GM19452 (cell line): ENCODE results near the gene C1QTNF7.

ENCODE experiments used
- ATAC-seq: cut with Tn5 transposase; IDR thresholded peaks from one replicate; pipeline ENCODE4 v1.9.1; 2021; ENCODE audit not compliant: unreplicated experiment

C1QTNF7 gene

GRCh38 chr4:15427701-15428100 lies at the start of gene C1QTNF7:
Gene C1QTNF7, plus strand, starts transcription at chr4:15428033. Its CDS starts 7,711 bp downstream, at chr4:15435744.
- no peak for ATAC-seq

GRCh38 chr4:15378062-15378461 lies 49.8 kb upstream of the C1QTNF7 start:
- no peak for ATAC-seq

GRCh38 chr4:15378493-15378892 lies 49.3 kb upstream of the C1QTNF7 start:
- no peak for ATAC-seq

GRCh38 chr4:15381806-15382338 lies 46.0 kb upstream of the C1QTNF7 start:
- ATAC-seq: no peak

- ATAC-seq: no peak
These were observed 45.1 kb upstream of the C1QTNF7 start for GRCh38 chr4:15382669-15383273.

GRCh38 chr4:15385515-15385914 lies 42.3 kb upstream of the C1QTNF7 start:
- no peak for ATAC-seq

- ATAC-seq: no peak
These were observed 41.9 kb upstream of the C1QTNF7 start for GRCh38 chr4:15385928-15386327.

- ATAC-seq: no peak
These were observed 37.3 kb upstream of the C1QTNF7 start for GRCh38 chr4:15390494-15390893.

GRCh38 chr4:15392053-15392805 lies 35.6 kb upstream of the C1QTNF7 start:
- ATAC-seq: no peak

- no peak for ATAC-seq
These were observed 32.5 kb upstream of the C1QTNF7 start for GRCh38 chr4:15395311-15395710.

- peak; percentile 57 for ATAC-seq
These were observed 31.6 kb upstream of the C1QTNF7 start for GRCh38 chr4:15396157-15396800.

GRCh38 chr4:15398001-15398400 lies 29.8 kb upstream of the C1QTNF7 start:
- ATAC-seq: no peak

- no peak for ATAC-seq
These were observed 29.1 kb upstream of the C1QTNF7 start for GRCh38 chr4:15398732-15399131.

GRCh38 chr4:15400226-15400625 lies 27.6 kb upstream of the C1QTNF7 start:
- no peak for ATAC-seq

GRCh38 chr4:15400981-15401671 lies 26.7 kb upstream of the C1QTNF7 start:
- peak; percentile 65 for ATAC-seq

GRCh38 chr4:15402146-15402545 lies 25.7 kb upstream of the C1QTNF7 start:
- no peak for ATAC-seq

GRCh38 chr4:15402974-15403373 lies 24.9 kb upstream of the C1QTNF7 start:
- no peak for ATAC-seq

- no peak for ATAC-seq
These were observed 22.8 kb upstream of the C1QTNF7 start for GRCh38 chr4:15405018-15405417.

- no peak for ATAC-seq
These were observed 17.1 kb upstream of the C1QTNF7 start for GRCh38 chr4:15410750-15411149.

GRCh38 chr4:15412461-15412860 lies 15.4 kb upstream of the C1QTNF7 start:
- ATAC-seq: no peak

- ATAC-seq: no peak
These were observed 14.7 kb upstream of the C1QTNF7 start for GRCh38 chr4:15413010-15413622.
